ENCODE measurements around the gene TXNDC5. TPM values are rescaled to one million over a fixed set of nuclear protein-coding genes. Genes with fewer than 3 reads are reported as not detected.
A peak's percentile ranks its signal among the peaks of the same experiment; 100 is the strongest.
"Not testable (repeated sequence)": the region's sequence is repeated elsewhere in the genome, so short reads cannot be mapped to it uniquely, and the experiment has no call there.

The TXNDC5 gene
- total RNA-seq, 1 donor from 2014 or later = 99.3 TPM

DNA sequence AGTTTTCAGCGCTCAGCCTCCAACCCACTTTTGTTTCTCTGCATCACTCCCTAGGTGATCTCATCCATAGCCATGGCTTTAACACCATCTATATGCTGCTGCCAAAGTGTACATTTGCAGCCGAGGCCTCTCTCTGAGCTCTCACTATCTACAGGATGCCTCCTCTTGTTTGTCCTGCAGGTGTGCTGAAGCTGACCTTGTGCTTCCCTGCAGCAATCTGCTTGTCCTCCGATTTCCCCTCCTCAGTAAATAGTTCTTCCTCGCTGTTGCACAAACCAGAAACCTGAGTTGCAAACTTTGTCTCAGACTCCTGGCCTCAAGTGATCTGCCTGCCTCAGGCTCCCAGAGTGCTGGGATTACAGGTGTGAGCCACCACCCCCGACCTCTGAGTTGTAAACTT is 3.7 kb upstream of the TXNDC5 start:
- no peak for DNase-seq (ENCODE audit: low spot score)

- DNase-seq (ENCODE audit: low spot score) = no peak
Measured at GRCh38 chr6:7912736-7913517, 2.3 kb upstream of the TXNDC5 start.

GRCh38 chr6:7912024-7912423 is 1.4 kb upstream of the TXNDC5 start:
- no peak for DNase-seq (ENCODE audit: low spot score)

- no peak for DNase-seq (ENCODE audit: low spot score)
Measured at GRCh38 chr6:7911345-7911725, 747 bp upstream of the TXNDC5 start.

- DNase-seq (ENCODE audit: low spot score) = no peak
Measured at GRCh38 chr6:7910298-7910653, 312 bp downstream of the TXNDC5 start.

- DNase-seq (ENCODE audit: low spot score) = peak; percentile 56
Measured at GRCh38 chr6:7909323-7910276, 988 bp downstream of the TXNDC5 start.

DNA sequence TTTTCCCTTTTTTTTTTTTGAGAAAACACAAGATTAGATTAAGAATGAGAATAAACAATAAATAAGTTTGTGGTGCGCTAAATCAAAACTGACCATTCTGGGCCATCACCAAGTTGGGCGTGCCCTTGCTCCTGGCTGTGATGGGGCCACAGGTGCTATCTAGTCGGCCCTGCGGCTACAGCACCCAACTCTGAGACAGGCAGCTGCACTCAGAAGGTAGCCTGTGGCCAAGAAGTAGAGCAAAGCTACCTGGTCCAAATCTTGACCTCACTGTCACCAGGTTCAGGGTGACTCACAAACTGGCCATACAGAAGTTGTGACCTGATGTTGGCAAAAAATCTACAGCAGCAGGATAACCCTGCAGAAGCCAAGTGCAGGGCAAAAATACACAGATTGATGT is 3.4 kb downstream of the TXNDC5 start:
- no peak for DNase-seq (ENCODE audit: low spot score)

DNA sequence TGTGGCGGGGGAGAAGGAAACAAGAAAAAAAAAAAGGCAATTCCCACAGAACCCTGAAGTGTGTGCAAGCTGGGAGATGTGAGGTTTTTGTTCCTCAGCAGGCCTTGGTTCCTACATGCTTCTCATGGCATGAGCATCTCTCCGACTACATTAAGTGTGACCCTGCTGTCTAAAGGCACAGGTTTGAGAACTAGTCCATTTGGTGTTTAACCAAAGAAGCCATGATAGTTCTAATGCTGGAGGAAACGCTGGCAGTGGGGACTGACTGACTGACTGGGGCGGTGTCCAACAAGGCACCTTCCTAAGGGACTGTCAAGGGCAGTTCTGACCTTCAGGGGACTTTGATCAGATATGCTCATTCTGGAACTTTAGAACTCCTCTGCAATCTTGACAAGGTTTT is 3.8 kb downstream of the TXNDC5 start:
- no peak for DNase-seq (ENCODE audit: low spot score)

DNA sequence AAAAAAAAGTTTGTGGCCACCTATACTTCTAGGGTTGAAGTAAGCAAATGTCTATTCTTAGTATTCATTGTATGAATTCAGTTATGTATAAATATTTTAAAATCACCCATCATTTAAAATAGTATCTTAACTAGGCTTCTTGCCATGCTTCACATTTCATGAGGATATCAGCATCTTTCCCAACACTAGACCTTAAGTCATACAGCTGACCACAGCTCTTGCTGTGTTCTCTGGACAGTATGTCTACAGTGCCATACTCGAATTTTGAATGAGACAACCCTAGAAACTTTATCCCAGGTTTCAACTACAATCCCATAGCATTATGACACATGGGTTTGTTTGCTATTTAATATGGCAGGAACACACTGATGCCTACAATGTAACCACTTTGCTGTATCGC is 5.2 kb downstream of the TXNDC5 start:
- no peak for DNase-seq (ENCODE audit: low spot score)

DNA sequence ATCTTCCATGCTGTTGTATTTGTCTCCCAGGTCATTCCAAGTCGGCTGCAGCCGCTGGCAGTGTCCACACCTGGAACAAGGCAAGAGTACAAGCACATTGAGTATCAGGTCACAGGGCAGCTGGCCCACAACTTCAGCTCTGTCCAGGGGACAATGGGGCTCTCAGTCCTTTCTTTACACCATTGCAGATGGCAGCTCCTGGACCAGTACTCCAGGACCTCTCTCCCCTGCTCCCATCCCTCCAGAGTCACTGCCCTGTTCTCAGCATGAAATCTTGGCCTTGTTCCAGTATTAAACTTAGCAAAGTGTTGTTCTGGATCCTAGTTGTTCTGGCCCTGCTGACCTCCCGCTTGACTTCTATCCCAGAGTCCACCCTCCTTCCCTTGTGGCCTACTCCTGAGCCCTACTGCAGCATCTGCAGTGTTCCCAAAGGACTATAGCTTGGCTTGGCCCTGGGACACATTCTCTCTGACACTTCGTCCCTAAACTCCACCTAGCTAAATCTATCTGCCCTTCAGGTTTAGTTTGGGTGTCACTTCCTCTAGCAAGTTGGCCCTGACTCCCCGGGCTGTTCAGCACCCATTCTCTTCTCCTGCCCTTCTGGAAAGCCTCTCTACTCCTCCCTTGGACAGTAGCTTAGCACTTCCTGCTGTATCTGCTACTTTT is 5.8 kb downstream of the TXNDC5 start:
- no peak for DNase-seq (ENCODE audit: low spot score)

- no peak for DNase-seq (ENCODE audit: low spot score)
Measured at GRCh38 chr6:7903673-7904072, 6.9 kb downstream of the TXNDC5 start.

DNA sequence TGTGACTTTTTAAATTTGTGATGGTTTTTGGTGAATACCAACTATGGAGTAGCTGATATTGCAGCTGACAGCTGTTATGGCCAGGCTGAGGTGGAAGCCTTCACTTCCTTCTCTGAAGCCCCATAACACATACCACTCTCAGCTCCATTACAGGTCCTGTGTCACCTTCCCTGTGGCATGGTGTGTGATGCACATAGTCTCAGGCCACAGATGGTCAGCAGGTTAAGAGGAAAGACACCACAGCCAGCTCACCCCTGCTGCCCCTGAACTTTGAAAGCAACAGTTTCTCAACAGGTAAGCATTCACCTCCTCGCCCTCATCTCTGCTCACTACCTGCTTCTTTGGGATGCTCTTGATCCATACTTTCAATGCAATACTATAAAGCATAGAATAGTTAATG is 7.7 kb downstream of the TXNDC5 start:
- no peak for DNase-seq (ENCODE audit: low spot score)

DNA sequence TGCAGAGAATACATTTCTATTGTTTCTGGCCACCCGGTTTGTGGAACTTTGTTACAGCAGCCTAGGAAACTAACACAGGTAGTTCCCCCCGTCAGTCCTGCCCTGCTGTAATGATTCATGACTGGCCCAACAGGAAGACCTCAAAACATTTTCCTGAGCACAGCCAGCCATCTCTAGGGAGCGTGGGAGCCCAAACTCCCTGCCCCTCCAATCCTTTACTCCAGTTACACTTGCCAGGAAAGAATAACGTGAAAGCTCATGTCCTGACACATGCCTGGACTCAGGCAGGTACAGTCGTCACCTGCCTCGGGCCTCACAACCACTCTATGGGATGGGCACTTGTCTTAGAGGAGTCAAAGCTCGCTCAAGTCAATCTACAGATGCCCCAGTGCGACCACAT is 8.4 kb downstream of the TXNDC5 start:
- DNase-seq (ENCODE audit: low spot score) = no peak

DNA sequence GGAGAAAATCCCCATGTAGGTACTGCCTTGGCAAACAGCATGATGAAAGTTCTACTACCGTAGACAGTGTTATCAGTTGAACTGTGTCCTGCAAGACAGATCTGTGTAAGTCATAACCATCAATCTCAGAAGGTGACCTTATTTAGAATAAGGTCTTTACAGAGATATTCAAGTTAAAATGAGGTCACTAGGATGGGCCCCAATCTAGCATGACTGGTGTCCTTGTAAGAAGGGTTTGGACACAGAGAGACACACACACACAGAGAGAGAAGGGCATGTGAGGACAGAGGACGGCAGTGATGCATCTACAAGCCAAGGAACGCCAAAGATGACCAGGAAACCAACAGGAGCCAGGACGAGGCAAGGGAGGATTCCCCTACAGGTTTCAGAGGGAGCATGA is 8.8 kb downstream of the TXNDC5 start:
- DNase-seq (ENCODE audit: low spot score) = no peak

DNA sequence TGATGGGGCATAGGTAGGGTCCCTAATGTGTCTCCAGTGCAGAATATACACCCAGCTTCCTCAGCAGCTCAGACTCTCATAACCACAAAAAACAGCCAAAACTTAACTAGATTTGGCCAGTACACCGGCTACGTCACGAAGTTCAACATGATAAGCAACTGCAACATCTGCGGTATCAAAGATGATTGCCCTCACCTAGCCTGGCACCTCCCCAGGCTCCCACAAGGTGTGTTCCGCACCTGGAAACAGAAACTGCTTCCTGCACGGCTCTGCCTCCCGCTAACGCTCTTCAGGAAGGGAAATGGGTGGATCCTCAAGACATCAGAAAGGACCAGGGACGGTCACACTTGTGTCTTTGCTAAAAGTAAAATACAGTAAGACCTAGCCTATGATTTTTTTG is 9.5 kb downstream of the TXNDC5 start:
- DNase-seq (ENCODE audit: low spot score) = no peak

DNA sequence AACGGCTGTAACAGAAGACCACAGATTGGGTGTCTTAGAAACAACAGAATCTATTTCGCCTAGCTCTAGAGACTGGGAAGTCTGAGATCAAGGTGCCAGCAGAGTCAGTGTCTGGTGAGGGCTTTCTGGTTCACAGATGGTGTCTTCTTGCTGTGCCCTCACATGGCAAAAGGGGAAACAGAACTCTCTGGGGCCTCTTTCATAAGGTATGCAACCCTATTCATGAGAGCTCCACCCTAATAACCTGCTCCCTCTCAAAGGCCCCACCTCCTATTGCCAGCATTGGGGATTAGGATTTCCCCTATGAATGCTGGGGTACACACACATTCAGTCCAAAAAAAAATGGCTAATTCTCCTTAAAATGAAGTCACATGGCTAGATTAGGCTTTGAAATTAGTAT is 10.0 kb downstream of the TXNDC5 start:
- no peak for DNase-seq (ENCODE audit: low spot score)

GRCh38 chr6:7899889-7900213 is 10.7 kb downstream of the TXNDC5 start:
- DNase-seq (ENCODE audit: low spot score) = no peak

GRCh38 chr6:7899101-7899888 is 11.3 kb downstream of the TXNDC5 start:
- DNase-seq (ENCODE audit: low spot score) = no peak

- not testable (repeated sequence) for DNase-seq (ENCODE audit: low spot score)
Measured at GRCh38 chr6:7898193-7898586, 12.4 kb downstream of the TXNDC5 start.

DNA sequence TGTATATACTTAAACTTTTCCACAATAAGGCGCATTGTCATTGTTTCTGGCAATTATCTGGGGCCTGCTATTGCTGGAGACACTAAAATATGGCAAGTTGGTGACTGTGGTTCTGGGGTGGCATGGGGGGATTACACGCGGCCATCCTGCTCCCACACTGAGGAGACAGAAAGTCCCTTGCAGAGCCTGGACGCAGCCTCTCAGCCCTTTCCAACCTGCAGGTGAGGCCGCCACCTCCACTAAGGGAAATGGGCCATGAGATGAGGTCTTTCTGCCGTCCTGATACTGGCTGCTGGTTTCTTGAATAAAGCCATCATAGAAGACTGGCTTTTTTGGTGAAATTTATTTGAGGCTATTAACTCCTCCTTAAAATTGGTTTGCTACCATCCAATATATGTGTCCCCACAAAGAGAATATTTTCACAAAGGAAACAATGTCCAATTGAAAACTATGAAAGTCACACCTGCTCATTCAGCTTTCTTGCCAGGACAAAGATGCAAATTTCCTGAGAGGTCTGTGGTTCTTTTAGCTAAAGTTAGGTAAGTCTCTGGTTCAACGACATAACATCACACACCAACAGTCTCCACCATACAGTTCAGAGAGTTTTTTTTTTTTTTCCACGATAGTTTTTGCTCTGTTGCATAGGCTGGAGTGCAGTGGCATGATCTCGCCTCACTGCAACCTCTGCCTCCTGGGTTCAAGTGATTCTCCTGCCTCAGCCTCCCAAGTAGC is 13.0 kb downstream of the TXNDC5 start:
- no peak for DNase-seq (ENCODE audit: low spot score)

DNA sequence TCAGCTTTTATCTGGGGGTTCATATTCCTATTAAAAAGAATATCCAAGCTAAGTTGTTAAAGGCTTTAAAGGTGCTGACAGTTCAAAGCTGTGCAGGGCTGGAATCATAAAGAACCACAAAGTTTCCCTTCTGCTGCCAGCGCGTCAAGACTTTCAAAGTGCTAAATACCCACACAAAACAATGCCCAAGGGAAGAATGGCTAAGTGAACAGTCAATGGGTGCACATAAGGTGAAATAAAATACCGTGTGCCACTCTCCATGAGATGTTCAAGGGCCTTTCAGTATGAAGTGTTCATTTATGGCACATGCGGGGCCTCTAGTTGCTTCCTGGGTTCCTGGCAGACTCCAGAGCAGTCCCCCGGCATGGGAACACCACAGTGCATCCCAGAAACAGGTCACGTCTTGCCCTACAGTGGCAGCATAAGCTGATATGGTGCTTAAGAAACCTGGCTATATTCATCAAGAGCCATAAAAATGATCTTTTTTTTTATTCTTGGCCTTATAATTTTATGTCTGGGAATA is 14.1 kb downstream of the TXNDC5 start:
- DNase-seq (ENCODE audit: low spot score) = no peak

Measured in ureter (tissue), 1 donor.